Ascending aorta (tissue), 2 donors: ENCODE results near the gene IQGAP2. TPM values are rescaled to one million over a fixed set of nuclear protein-coding genes. Genes with fewer than 3 reads are reported as not detected.

Experiments
- DNase-seq, 2 donors: peaks; one replicate each; pipeline ENCODE4 v3.0.0-alpha.2; 2019; ENCODE audit warnings: low spot score in 2 of 2
- H3K27ac ChIP-seq, 2 donors: fragments of 200-600 bp; sonication (generic); one replicate each; pipeline ENCODE4 v1.5.1; 2016 to 2017; ENCODE audit warnings: mild to moderate bottlenecking in 1 of 2
- H3K27me3 ChIP-seq: fragments of 200-600 bp; sonication (generic); one replicate; pipeline ENCODE4 v1.5.1; 2017
- H3K36me3 ChIP-seq, 2 donors: fragments of 200-600 bp; sonication (generic); one replicate each; pipeline ENCODE4 v1.5.1; 2016
- H3K4me1 ChIP-seq, 2 donors: fragments of 200-600 bp; sonication (generic); one replicate each; pipeline ENCODE4 v1.5.1; 2016 to 2017; ENCODE audit warnings: mild to moderate bottlenecking in 1 of 2
- H3K4me3 ChIP-seq, 2 donors: fragments of 200-600 bp; sonication (generic); one replicate each; pipeline ENCODE4 v1.5.1; 2016 to 2017; ENCODE audit warnings: mild to moderate bottlenecking in 1 of 2
- H3K9me3 ChIP-seq, 2 donors: fragments of 200-600 bp; sonication (generic); one replicate each; pipeline ENCODE4 v1.5.1; 2016
- intact Hi-C: fragments of 100-400 bp; cut with DNase I; formaldehyde crosslinking; loops from one replicate; pipeline ENCODE4 v1.15.1; 2023
- total RNA-seq: library from RNA; depleted of rRNA; stranded (reverse); fragments of >200 nt; gene quantifications from one replicate; pipeline ENCODE4 v1.1.0, GENCODE V29; 2016
- TF ChIP-seq, protein P1 (sequence below), 3 experiments: fragments of 200-600 bp in 2 of 3; fragments of 450-650 bp in 1 of 3; sonication (generic) in 2 of 3; IDR thresholded peaks; one replicate each; pipeline ENCODE4 v1.5.1; 2016 to 2019; ENCODE audit warnings: antibody characterized with exemption in 3 of 3, mild to moderate bottlenecking in 1 of 3, moderate library complexity in 1 of 3

IQGAP2 gene
- total RNA-seq, 1 donor from 2014 or later, result 19.8 TPM

DNA sequence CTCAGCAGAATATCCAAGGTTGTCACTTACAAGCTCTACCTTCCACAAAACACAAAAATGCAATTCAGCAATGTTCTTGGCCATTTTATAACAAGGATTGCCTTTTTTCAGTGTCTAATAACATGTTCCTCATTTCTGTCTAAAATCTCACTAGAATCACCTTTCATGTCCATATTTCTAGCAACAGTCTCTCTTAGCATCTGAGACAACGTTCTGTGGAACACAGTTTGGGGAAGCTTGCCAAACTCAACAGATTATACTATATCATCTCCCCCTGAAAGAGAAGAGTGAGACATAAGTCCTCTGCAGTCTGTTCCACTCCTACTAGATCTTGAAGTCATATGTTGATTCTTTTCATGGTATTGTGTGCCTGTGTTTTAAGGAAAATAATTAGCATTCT is 149.5 kb downstream of the IQGAP2 start:
- Histone ChIP-seq H3K9me3 (no peaks in the 10 kb centered on the region), H3K27me3 (no peaks in the 10 kb centered on the region), H3K36me3 (no peaks in the 10 kb centered on the region), H3K4me3 (no peak overlapping the region), H3K27ac (no peak overlapping the region), H3K4me1 (no peaks in the 10 kb centered on the region)
- DNase-seq, result no peak
- TF ChIP-seq, protein P1, sequence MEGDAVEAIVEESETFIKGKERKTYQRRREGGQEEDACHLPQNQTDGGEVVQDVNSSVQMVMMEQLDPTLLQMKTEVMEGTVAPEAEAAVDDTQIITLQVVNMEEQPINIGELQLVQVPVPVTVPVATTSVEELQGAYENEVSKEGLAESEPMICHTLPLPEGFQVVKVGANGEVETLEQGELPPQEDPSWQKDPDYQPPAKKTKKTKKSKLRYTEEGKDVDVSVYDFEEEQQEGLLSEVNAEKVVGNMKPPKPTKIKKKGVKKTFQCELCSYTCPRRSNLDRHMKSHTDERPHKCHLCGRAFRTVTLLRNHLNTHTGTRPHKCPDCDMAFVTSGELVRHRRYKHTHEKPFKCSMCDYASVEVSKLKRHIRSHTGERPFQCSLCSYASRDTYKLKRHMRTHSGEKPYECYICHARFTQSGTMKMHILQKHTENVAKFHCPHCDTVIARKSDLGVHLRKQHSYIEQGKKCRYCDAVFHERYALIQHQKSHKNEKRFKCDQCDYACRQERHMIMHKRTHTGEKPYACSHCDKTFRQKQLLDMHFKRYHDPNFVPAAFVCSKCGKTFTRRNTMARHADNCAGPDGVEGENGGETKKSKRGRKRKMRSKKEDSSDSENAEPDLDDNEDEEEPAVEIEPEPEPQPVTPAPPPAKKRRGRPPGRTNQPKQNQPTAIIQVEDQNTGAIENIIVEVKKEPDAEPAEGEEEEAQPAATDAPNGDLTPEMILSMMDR (IDR thresholded peaks at IDR 0.05), result no peak
- intact Hi-C loops, result no loop called here

GRCh38 chr5:76553251-76553650 is 150.2 kb downstream of the IQGAP2 start:
- no peaks in the 10 kb centered on the region for H3K27me3 ChIP-seq
- no peaks in the 10 kb centered on the region for H3K9me3 ChIP-seq
- intact Hi-C loops, result no loop called here
- TF ChIP-seq, protein P1 (IDR thresholded peaks at IDR 0.05), result no peak
- H3K27ac ChIP-seq, result no peak overlapping the region
- no peaks in the 10 kb centered on the region for H3K4me1 ChIP-seq
- no peak for DNase-seq
- no peak overlapping the region for H3K4me3 ChIP-seq
- H3K36me3 ChIP-seq, result no peaks in the 10 kb centered on the region

DNA sequence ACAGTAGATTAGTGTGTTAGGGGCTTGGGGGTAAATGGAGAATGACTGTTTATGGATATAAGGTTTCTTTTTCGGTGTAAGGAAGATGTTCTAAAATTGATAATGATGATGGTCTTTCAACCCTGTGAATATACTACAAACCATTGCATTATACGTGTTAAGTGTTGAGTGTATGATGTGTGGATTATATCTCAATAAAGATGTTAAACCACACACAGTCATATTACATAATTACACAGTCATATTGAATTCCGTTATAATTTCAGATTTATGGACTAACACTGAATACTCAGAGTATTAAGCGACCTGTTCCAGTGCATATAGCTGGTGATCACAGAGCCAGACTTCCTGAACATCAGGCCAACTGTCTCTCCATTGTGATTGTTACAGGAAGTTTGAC is 152.0 kb downstream of the IQGAP2 start:
- intact Hi-C loops, result no loop called here

DNA sequence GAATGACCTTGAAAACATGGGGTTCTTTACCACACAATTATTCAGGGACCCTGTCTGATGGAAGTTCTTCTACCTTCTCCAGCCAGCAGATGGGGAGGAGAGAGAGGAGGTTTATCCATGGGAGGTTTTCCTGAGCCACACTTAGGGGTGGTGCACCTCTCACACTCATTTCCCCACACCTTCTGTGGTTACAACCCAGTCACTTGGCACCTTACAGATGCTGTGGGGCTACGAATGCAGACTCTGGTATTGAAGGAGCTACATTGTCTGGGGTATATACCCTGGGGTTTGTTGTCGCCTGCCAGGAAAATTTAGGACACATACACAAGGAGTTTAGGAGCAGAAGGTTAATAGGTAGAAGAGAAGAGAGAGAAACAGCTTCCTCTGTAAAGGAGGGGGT is 152.6 kb downstream of the IQGAP2 start:
- Histone ChIP-seq H3K27me3 (no peaks in the 10 kb centered on the region), H3K36me3 (no peaks in the 10 kb centered on the region), H3K4me3 (no peak overlapping the region), H3K9me3 (no peaks in the 10 kb centered on the region), H3K4me1 (no peaks in the 10 kb centered on the region), H3K27ac (no peak overlapping the region)
- TF ChIP-seq, protein P1 (IDR thresholded peaks at IDR 0.05), result no peak
- no peak for DNase-seq
- intact Hi-C loops, result no loop called here

More for the DNA sequence above, 152.0 kb downstream of the IQGAP2 start:
- DNase-seq, result no peak
- Histone ChIP-seq H3K4me3 (no peak overlapping the region), H3K36me3 (no peaks in the 10 kb centered on the region), H3K4me1 (no peaks in the 10 kb centered on the region), H3K9me3 (no peaks in the 10 kb centered on the region), H3K27me3 (no peaks in the 10 kb centered on the region), H3K27ac (no peak overlapping the region)
- TF ChIP-seq, protein P1 (IDR thresholded peaks at IDR 0.05), result no peak

DNA sequence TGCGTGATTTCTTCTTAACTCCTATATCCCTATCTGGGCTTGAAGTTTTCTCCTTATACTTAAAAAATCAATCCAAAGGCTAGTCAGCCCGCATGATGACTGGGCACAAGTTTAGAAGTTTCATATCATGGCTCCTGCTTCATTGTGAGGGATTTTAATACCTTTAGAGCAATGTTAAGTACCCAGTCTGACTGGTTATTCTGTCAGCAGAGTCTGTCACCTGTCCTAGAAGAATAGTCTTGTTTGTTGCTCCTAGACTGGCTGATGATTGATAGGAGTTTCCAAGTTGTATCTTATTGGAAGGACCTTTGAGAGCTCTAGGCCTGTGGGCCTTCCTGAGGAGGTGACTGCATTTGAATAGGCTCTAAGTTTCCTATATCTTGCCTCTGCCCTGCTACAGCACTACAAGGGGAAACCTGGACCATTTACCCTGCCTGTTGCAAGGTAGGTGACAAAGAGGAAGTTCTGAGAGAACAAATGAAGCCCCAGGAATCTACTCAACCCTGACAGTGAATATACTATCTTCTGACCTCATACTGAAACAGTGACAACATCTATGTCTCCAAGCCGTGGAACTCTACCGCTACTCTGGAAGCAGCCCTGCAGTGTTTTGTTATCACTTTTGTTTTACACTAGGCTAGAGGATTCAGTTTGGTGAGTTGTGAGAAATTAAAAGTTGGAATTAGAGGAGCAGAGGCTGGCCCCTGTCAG is 153.6 kb downstream of the IQGAP2 start:
- Histone ChIP-seq H3K27ac (no peak overlapping the region), H3K4me3 (no peak overlapping the region), H3K9me3 (no peaks in the 10 kb centered on the region), H3K4me1 (no peaks in the 10 kb centered on the region), H3K27me3 (no peaks in the 10 kb centered on the region), H3K36me3 (no peaks in the 10 kb centered on the region)
- no peak for DNase-seq
- TF ChIP-seq, protein P1 (IDR thresholded peaks at IDR 0.05), result no peak
- intact Hi-C loops, result no loop called here
